A673 (cell line): ENCODE data around the gene TCF12. TPM values are rescaled to one million over a fixed set of nuclear protein-coding genes. Genes with fewer than 3 reads are reported as not detected.

ENCODE experiments used
- BruUV-seq: library from RNA; stranded (reverse); fragments of 400-500 nt; replicated peaks from 2 replicates; lab custom pipeline; 2021; lab: Mats Ljungman, UMichigan
- CTCF ChIA-PET: fragments of 300-600 bp; sonication (Branson Sonifier 250); formaldehyde crosslinking; loops from one replicate; lab custom pipeline; 2022; ENCODE audit warnings: antibody characterized with exemption; lab: Charles Lee
- POLR2A ChIA-PET: fragments of 300-600 bp; sonication (Branson Sonifier 250); formaldehyde crosslinking; loops from one replicate; lab custom pipeline; 2022; ENCODE audit warnings: antibody characterized with exemption; ENCODE audit not compliant: low non-redundant PET; lab: Charles Lee
- DNase-seq: peaks from one replicate; pipeline ENCODE4 v3.0.0-alpha.2; 2015; ENCODE audit warnings: low spot score
- H3K27ac ChIP-seq: fragments of 200-600 bp; sonication (generic); 2 replicates; pipeline ENCODE4 v1.5.1; 2016; ENCODE audit warnings: mixed run types, low read depth, mild to moderate bottlenecking, mixed read lengths, antibody characterized with exemption, low read length; ENCODE audit not compliant: poor library complexity, severe bottlenecking
- H3K27me3 ChIP-seq: fragments of 200-600 bp; sonication (generic); replicated peaks from 2 replicates; pipeline ENCODE4 v1.6.1; 2017; ENCODE audit warnings: mixed run types, low read depth, mild to moderate bottlenecking, mixed read lengths, antibody characterized with exemption, low read length; ENCODE audit not compliant: insufficient read depth, poor library complexity
- H3K36me3 ChIP-seq: fragments of 200-600 bp; sonication (generic); 2 replicates; pipeline ENCODE4 v1.6.1; 2016; ENCODE audit warnings: mixed run types, mild to moderate bottlenecking, mixed read lengths, antibody characterized with exemption, low read length; ENCODE audit not compliant: insufficient read depth, poor library complexity, severe bottlenecking
- H3K4me1 ChIP-seq: fragments of 200-600 bp; sonication (generic); 2 replicates; pipeline ENCODE4 v1.6.1; 2017; ENCODE audit warnings: mixed run types, mild to moderate bottlenecking, mixed read lengths, antibody characterized with exemption, low read length; ENCODE audit not compliant: insufficient read depth, poor library complexity, severe bottlenecking
- H3K4me3 ChIP-seq: fragments of 200-600 bp; sonication (generic); 2 replicates; pipeline ENCODE4 v1.5.1; 2016; ENCODE audit warnings: low read depth, mixed run types, mild to moderate bottlenecking, mixed read lengths, low read length; ENCODE audit not compliant: poor library complexity, severe bottlenecking
- H3K9me3 ChIP-seq: fragments of 200-600 bp; sonication (generic); 2 replicates; pipeline ENCODE4 v1.6.1; 2016; ENCODE audit warnings: mixed run types, low read depth, mild to moderate bottlenecking, mixed read lengths, antibody characterized with exemption, low read length; ENCODE audit not compliant: poor library complexity, severe bottlenecking
- EZH2 ChIP-seq: fragments of 200-600 bp; sonication (generic); IDR thresholded peaks from 2 replicates; pipeline ENCODE4 v1.6.1; 2017; ENCODE audit warnings: borderline replicate concordance, low read depth, mild to moderate bottlenecking, mixed read lengths, antibody characterized with exemption, low read length; ENCODE audit not compliant: poor library complexity, severe bottlenecking
- intact Hi-C: fragments of 100-400 bp; cut with micrococcal nuclease; formaldehyde crosslinking; loops from one replicate; pipeline ENCODE4 v1.10.0; 2022; ENCODE audit not compliant: unreplicated experiment
- total RNA-seq: library from RNA; stranded (reverse); gene quantifications from 2 replicates; pipeline ENCODE4 v1.2.3, GENCODE V29; 2021
- TF ChIP-seq, protein P1 (sequence below): fragments of 300-800, 200-600 bp; sonication (generic); conservative IDR thresholded peaks from 2 replicates; pipeline ENCODE4 v1.5.1; 2017; ENCODE audit warnings: low read depth, mild to moderate bottlenecking, antibody characterized with exemption, low read length, moderate library complexity, mixed read lengths

The TCF12 gene
- total RNA-seq, 1 experiment from 2014 or later: 351 TPM

DNA sequence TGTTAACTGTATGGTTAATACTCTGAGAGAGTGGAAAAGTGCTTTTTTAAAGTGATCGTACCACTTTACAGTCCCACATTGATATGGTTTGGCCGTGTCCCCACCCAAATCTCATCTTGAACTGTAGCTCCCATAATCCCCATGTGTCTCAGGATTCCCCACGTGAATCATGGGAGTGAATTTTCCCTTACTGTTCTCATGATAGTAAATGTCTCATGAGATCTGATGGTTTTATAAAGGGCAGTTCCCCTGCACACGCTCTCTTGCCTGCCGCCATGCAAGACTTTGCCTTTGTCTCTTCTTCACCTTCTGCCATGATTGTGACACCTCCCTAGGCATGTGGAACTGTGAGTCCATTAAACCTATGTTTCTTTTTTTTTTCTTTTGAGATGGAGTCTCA, 109.2 kb downstream of the TCF12 start:
- H3K4me1 ChIP-seq: peaks cover 28% of the 10 kb centered on the region
- no peak overlapping the region for H3K4me3 ChIP-seq
- no TSS peak for BruUV-seq
- H3K27me3 ChIP-seq: no peaks in the 10 kb centered on the region
- CTCF ChIA-PET: no interaction called here
- POLR2A ChIA-PET: no interaction called here
- TF ChIP-seq, protein P1, sequence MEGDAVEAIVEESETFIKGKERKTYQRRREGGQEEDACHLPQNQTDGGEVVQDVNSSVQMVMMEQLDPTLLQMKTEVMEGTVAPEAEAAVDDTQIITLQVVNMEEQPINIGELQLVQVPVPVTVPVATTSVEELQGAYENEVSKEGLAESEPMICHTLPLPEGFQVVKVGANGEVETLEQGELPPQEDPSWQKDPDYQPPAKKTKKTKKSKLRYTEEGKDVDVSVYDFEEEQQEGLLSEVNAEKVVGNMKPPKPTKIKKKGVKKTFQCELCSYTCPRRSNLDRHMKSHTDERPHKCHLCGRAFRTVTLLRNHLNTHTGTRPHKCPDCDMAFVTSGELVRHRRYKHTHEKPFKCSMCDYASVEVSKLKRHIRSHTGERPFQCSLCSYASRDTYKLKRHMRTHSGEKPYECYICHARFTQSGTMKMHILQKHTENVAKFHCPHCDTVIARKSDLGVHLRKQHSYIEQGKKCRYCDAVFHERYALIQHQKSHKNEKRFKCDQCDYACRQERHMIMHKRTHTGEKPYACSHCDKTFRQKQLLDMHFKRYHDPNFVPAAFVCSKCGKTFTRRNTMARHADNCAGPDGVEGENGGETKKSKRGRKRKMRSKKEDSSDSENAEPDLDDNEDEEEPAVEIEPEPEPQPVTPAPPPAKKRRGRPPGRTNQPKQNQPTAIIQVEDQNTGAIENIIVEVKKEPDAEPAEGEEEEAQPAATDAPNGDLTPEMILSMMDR: no peak
- no peak for TF ChIP-seq EZH2
- no peaks in the 10 kb centered on the region for H3K36me3 ChIP-seq
- no peak overlapping the region for H3K27ac ChIP-seq
- intact Hi-C loops: no loop called here
- no peak for DNase-seq
- H3K9me3 ChIP-seq: peaks cover 8% of the 10 kb centered on the region

DNA sequence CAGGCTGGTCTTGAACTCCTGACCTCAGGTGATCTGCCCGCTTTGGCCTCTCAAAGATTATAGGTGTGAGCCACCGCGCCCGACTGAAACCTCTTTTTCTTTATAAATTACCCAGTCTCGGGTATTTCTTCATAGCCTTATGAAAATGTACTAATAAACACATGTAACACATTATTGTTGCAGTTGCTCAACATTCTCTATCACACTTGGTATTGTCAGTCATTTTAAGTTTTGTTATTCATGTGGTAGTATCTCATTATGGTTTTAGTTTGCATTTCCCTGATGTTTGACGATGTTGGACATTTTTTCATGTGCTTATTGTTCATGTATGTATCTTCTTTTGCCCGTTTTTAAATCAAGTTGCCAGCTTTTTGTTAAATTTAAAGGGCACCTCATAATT, 109.7 kb downstream of the TCF12 start:
- DNase-seq: no peak
- Histone ChIP-seq H3K36me3 (no peaks in the 10 kb centered on the region), H3K9me3 (peaks cover 7% of the 10 kb centered on the region), H3K27ac (no peak overlapping the region), H3K4me1 (peaks cover 28% of the 10 kb centered on the region), H3K27me3 (no peaks in the 10 kb centered on the region), H3K4me3 (no peak overlapping the region)
- intact Hi-C loops: no loop called here
- no TSS peak for BruUV-seq
- TF ChIP-seq, protein P1: no peak
- CTCF ChIA-PET: no interaction called here
- POLR2A ChIA-PET: no interaction called here

- Histone ChIP-seq H3K4me1 (peaks cover 31% of the 10 kb centered on the region), H3K27me3 (no peaks in the 10 kb centered on the region), H3K36me3 (no peaks in the 10 kb centered on the region), H3K27ac (no peak overlapping the region), H3K4me3 (no peak overlapping the region), H3K9me3 (no peaks in the 10 kb centered on the region)
- ChIA-PET POLR2A (no interaction called here), CTCF (no interaction called here)
- BruUV-seq: no TSS peak
- no peak for DNase-seq
- intact Hi-C loops: no loop called here
- TF ChIP-seq, protein P1: no peak
- no peak for TF ChIP-seq EZH2
Observed at GRCh38 chr15:57030011-57030410, 111.6 kb downstream of the TCF12 start.
